PC-9 (cell line): Measurements from ENCODE around the gene SERPING1.

ENCODE experiments used
- EZH2 ChIP-seq: fragments of 200-600 bp; sonication (generic); IDR thresholded peaks from 2 replicates; pipeline ENCODE4 v1.8.0; 2017; ENCODE audit warnings: antibody characterized with exemption, low read depth
- TF ChIP-seq, protein P1 (sequence below): fragments of 200-600 bp; sonication (generic); conservative IDR thresholded peaks from 2 replicates; pipeline ENCODE4 v1.6.1; 2017; ENCODE audit warnings: mixed run types, antibody characterized with exemption, mild to moderate bottlenecking, moderate library complexity

DNA sequence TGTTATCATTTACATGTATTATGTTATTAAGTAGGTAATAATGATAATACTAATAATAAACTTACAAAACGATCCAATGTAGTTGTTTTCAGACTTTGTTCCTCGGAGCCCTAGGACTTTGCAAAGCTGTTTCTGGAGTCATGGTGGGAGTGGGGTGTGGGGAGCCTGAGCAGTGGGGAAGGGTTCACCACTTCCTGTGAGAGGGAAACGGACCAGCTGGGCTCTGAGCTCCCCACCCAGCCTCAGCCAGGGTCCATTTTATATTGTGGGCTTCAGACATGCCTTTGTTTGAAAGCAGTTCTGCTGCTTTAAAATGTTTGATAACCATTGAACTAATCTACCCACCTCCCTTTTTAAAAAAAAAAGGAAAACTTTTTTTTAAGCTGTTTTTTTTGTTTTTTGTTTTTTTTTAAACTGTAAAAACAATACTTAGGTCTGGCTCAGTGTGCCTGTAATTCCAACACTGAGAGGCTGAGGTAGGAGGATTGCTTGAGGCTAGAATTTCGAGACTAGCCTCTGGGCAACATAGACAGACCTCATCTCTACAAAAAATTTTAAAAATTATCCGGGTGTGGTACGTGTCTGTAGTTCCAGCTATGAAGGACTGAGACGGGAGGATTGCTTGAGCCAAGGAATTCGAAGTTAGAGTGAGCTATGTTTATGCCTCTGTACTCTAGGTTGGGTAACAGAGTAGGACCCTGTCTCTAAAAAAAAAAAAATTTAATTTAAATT lies 7.0 kb downstream of the SERPING1 start:
- TF ChIP-seq, protein P1, sequence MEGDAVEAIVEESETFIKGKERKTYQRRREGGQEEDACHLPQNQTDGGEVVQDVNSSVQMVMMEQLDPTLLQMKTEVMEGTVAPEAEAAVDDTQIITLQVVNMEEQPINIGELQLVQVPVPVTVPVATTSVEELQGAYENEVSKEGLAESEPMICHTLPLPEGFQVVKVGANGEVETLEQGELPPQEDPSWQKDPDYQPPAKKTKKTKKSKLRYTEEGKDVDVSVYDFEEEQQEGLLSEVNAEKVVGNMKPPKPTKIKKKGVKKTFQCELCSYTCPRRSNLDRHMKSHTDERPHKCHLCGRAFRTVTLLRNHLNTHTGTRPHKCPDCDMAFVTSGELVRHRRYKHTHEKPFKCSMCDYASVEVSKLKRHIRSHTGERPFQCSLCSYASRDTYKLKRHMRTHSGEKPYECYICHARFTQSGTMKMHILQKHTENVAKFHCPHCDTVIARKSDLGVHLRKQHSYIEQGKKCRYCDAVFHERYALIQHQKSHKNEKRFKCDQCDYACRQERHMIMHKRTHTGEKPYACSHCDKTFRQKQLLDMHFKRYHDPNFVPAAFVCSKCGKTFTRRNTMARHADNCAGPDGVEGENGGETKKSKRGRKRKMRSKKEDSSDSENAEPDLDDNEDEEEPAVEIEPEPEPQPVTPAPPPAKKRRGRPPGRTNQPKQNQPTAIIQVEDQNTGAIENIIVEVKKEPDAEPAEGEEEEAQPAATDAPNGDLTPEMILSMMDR, result no peak
- TF ChIP-seq EZH2, result no peak
